Testis (tissue), 3 donors: ENCODE results near the gene CAMK2G. TPM values are rescaled to one million over a fixed set of nuclear protein-coding genes. Genes with fewer than 3 reads are reported as not detected.

ENCODE experiments used
- DNase-seq: peaks from one replicate; pipeline ENCODE4 v3.0.0-alpha.2; 2019
- H3K27ac ChIP-seq, 2 donors: fragments of 200-600 bp; sonication (generic); one replicate each; pipeline ENCODE4 v1.5.1; 2019
- H3K27me3 ChIP-seq: fragments of 200-600 bp; sonication (generic); one replicate; pipeline ENCODE4 v1.5.1; 2019
- H3K36me3 ChIP-seq: fragments of 200-600 bp; sonication (generic); one replicate; pipeline ENCODE4 v1.5.1; 2017; ENCODE audit warnings: low read depth; ENCODE audit errors: missing control alignments
- H3K4me1 ChIP-seq: fragments of 200-600 bp; sonication (generic); one replicate; pipeline ENCODE4 v1.5.1; 2019
- H3K4me3 ChIP-seq, 2 donors: fragments of 200-600 bp; sonication (generic); one replicate each; pipeline ENCODE4 v1.5.1; 2017 to 2019
- H3K9me3 ChIP-seq: fragments of 200-600 bp; sonication (generic); one replicate; pipeline ENCODE4 v1.5.1; 2017
- CTCF ChIP-seq, 3 experiments: fragments of 450-650 bp in 2 of 3; fragments of 200-600 bp in 1 of 3; sonication (generic) in 1 of 3; IDR thresholded peaks; one replicate each; pipeline ENCODE4 v1.5.1; 2016 to 2019; ENCODE audit warnings: antibody characterized with exemption in 3 of 3, mild to moderate bottlenecking in 2 of 3, moderate library complexity in 1 of 3
- POLR2A ChIP-seq: fragments of 450-650 bp; IDR thresholded peaks from one replicate; pipeline ENCODE4 v1.6.1; 2017; ENCODE audit warnings: antibody characterized with exemption, mild to moderate bottlenecking, moderate library complexity
- WGBS, 2 donors: methylation state at CpG; one replicate each; pipeline ENCODE4 v1.1.5; 2018; 5-methylcytosine and 5-hydroxymethylcytosine counted together
- intact Hi-C: fragments of 100-400 bp; cut with DNase I; formaldehyde crosslinking; loops from one replicate; pipeline ENCODE4 v1.15.1; 2023; ENCODE audit warnings: low total_unique reads
- polyA plus RNA-seq: library from polyadenylated mRNA; stranded (reverse); fragments of 350-450 nt; fragmentation: Illumina TruSeq; extraction: RNeasy Lipid Tissue Mini Kit (QIAGEN cat#74804); gene quantifications from one replicate; pipeline ENCODE4 v1.2.3, GENCODE V29; 2014; ENCODE audit warnings: low read depth, low replicate concordance; ENCODE audit not compliant: insufficient read depth
- total RNA-seq, 2 donors: library from RNA; depleted of rRNA; stranded (reverse); fragments of >200 nt; gene quantifications; one replicate each; pipeline ENCODE4 v1.2.3, GENCODE V29; 2016

The CAMK2G gene
- total and polyA plus RNA-seq, 3 donors from 2014 or later, result 16.5 to 29.7 (median 25.4) TPM

- Histone ChIP-seq H3K27me3 (no peaks in the 10 kb centered on the region), H3K27ac (peak within 1 kb of the TSS; percentile 87 to 94), H3K36me3 (no peaks in the 10 kb centered on the region), H3K4me3 (peak within 1 kb of the TSS; percentile 87 to 97), H3K4me1 (peaks cover 20% of the 10 kb centered on the region), H3K9me3 (no peaks in the 10 kb centered on the region)
- intact Hi-C loops, result no loop called here
- peak; percentile 94 for DNase-seq
- TF ChIP-seq POLR2A (no peak), CTCF (IDR thresholded peaks at IDR 0.05) (no peak)
- WGBS, 2 donors, result 0 to 1% methylated on average over 33 to 57 of the region's 57 CpGs
Observed at GRCh38 chr10:73781879-73782748, 92.2 kb downstream of the CAMK2G start, which contains the start of gene CHCHD1. CHCHD1 (plus strand) TSS chr10:73782048; CDS start chr10:73782076, 28 bp downstream.

DNA sequence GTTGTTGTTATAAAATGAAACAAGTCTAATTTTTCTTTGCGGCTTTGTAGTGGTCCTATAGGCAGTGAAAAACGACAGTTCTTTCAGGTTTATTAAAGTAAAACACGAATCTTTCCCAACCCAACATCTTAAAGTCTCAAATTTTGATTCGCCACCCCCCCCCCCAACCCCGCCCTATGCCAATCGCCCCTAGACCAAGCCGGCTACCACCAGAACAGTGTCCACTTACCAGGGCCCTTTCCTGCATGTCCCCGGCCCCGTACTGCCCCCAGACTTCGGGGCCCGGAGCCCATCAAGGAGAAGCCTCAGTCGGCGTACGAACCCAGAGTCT, 92.8 kb downstream of the CAMK2G start:
- H3K27me3 ChIP-seq, result no peaks in the 10 kb centered on the region
- intact Hi-C loops, result no loop called here
- no peaks in the 10 kb centered on the region for H3K9me3 ChIP-seq
- no peaks in the 10 kb centered on the region for H3K36me3 ChIP-seq
- DNase-seq, result no peak
- TF ChIP-seq POLR2A, result no peak
- TF ChIP-seq CTCF (IDR thresholded peaks at IDR 0.05), result no peak
- H3K4me1 ChIP-seq, result peaks cover 14% of the 10 kb centered on the region
- 1 to 2% methylated on average over 14 of the region's 14 CpGs for whole genome bisulfite sequencing, 2 donors
- H3K4me3 ChIP-seq, result peak overlapping the region; percentile 87 to 97
- H3K27ac ChIP-seq, result peak overlapping the region; percentile 87 to 94

- no peaks in the 10 kb centered on the region for H3K36me3 ChIP-seq
- no peaks in the 10 kb centered on the region for H3K27me3 ChIP-seq
- intact Hi-C loops, result no loop called here
- peak overlapping the region; percentile 87 to 97 for H3K4me3 ChIP-seq
- H3K4me1 ChIP-seq, result peaks cover 11% of the 10 kb centered on the region
- DNase-seq, result no peak
- WGBS, 2 donors, result 17 to 21% methylated on average over 11 of the region's 11 CpGs
- TF ChIP-seq CTCF (IDR thresholded peaks at IDR 0.05), result no peak
- no peaks in the 10 kb centered on the region for H3K9me3 ChIP-seq
- H3K27ac ChIP-seq, result no peak overlapping the region
Observed at GRCh38 chr10:73780966-73781365, 93.4 kb downstream of the CAMK2G start.

- Histone ChIP-seq H3K4me1 (peaks cover 11% of the 10 kb centered on the region), H3K27me3 (no peaks in the 10 kb centered on the region), H3K36me3 (no peaks in the 10 kb centered on the region), H3K27ac (no peak overlapping the region), H3K9me3 (no peaks in the 10 kb centered on the region), H3K4me3 (no peak overlapping the region)
- intact Hi-C loops, result no loop called here
- no peak for DNase-seq
- TF ChIP-seq POLR2A (no peak), CTCF (IDR thresholded peaks at IDR 0.05) (no peak)
- WGBS, 2 donors, result 67 to 77% methylated on average over 5 of the region's 5 CpGs
Observed at GRCh38 chr10:73780301-73780700, 94.1 kb downstream of the CAMK2G start.
